Measurements from ENCODE around the gene MICAL3.

DNA sequence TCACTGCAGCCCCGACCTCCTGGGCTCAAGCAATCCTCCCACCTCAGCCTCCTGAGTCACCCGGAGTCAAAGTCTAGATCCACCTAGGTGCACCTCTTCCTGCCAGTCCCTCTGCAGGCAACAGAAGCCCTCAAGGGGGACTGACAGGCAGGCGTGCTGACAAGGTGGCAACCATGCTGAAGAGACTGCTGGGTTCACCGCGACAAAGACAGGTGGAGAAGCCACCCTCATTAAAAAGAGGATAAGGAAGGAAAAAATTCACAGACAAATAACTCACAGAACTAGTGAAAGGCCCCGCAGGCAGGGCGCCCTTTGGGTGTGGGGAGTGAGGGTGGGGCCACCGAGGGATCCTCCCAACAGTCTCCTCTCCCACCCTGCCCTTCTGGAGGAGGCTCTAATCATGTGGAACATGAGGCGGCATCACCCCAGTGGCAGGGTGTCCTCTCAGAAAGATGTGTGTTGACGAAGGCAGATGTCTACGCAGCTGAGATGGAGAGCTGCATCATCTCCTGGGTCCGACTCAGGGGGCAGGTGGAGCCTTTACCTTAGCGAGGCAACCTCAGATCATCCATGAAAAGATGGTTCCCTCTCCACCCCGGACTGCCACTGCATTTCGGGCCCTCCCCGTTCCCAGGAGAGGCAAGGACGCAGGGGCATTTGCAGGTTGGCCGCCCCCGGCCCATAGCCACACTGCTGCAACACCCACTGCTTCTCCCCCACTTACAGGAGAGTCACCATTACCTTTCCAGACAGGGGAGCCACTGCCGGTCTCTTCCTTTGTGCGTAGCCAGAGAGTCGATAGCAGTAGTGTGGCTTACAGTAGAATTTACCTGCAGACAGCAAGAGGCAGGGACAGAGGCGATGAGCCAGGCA, 158.9 kb downstream of the MICAL3 start:
- TF ChIP-seq, protein P1, sequence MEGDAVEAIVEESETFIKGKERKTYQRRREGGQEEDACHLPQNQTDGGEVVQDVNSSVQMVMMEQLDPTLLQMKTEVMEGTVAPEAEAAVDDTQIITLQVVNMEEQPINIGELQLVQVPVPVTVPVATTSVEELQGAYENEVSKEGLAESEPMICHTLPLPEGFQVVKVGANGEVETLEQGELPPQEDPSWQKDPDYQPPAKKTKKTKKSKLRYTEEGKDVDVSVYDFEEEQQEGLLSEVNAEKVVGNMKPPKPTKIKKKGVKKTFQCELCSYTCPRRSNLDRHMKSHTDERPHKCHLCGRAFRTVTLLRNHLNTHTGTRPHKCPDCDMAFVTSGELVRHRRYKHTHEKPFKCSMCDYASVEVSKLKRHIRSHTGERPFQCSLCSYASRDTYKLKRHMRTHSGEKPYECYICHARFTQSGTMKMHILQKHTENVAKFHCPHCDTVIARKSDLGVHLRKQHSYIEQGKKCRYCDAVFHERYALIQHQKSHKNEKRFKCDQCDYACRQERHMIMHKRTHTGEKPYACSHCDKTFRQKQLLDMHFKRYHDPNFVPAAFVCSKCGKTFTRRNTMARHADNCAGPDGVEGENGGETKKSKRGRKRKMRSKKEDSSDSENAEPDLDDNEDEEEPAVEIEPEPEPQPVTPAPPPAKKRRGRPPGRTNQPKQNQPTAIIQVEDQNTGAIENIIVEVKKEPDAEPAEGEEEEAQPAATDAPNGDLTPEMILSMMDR (IDR thresholded peaks at IDR 0.05), result no peak
- TF ChIP-seq SIN3A (IDR thresholded peaks at IDR 0.05; ENCODE audit: borderline replicate concordance, insufficient read depth, low read depth, low read length), result no peak
- TF ChIP-seq, protein P2, sequence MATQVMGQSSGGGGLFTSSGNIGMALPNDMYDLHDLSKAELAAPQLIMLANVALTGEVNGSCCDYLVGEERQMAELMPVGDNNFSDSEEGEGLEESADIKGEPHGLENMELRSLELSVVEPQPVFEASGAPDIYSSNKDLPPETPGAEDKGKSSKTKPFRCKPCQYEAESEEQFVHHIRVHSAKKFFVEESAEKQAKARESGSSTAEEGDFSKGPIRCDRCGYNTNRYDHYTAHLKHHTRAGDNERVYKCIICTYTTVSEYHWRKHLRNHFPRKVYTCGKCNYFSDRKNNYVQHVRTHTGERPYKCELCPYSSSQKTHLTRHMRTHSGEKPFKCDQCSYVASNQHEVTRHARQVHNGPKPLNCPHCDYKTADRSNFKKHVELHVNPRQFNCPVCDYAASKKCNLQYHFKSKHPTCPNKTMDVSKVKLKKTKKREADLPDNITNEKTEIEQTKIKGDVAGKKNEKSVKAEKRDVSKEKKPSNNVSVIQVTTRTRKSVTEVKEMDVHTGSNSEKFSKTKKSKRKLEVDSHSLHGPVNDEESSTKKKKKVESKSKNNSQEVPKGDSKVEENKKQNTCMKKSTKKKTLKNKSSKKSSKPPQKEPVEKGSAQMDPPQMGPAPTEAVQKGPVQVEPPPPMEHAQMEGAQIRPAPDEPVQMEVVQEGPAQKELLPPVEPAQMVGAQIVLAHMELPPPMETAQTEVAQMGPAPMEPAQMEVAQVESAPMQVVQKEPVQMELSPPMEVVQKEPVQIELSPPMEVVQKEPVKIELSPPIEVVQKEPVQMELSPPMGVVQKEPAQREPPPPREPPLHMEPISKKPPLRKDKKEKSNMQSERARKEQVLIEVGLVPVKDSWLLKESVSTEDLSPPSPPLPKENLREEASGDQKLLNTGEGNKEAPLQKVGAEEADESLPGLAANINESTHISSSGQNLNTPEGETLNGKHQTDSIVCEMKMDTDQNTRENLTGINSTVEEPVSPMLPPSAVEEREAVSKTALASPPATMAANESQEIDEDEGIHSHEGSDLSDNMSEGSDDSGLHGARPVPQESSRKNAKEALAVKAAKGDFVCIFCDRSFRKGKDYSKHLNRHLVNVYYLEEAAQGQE (IDR thresholded peaks at IDR 0.05; ENCODE audit: insufficient read depth in 1 of 2, low read depth in 2 of 2, low read length in 1 of 2), result no peak
- TF ChIP-seq POLR2AphosphoS5 (IDR thresholded peaks at IDR 0.05; ENCODE audit: low read depth, low read length), result no peak
- no peak for TF ChIP-seq TCF7L2 (IDR thresholded peaks at IDR 0.05; ENCODE audit: low read depth, low read length)

Measured in Panc1 (cell line).